CD4-positive, alpha-beta T cell treated with Interleukin-21 for 1 hour (primary cell): Measurements from ENCODE around the gene KCNMA1.

Source experiments
- DNase-seq: peaks from one replicate; pipeline ENCODE4 v3.0.0-alpha.2; 2020

KCNMA1 gene

GRCh38 chr10:76899490-76899889 lies 738.1 kb downstream of the KCNMA1 start:
- DNase-seq: no peak

GRCh38 chr10:76892766-76893479 lies 744.7 kb downstream of the KCNMA1 start:
- DNase-seq: no peak

GRCh38 chr10:76887223-76888010 lies 750.2 kb downstream of the KCNMA1 start:
- DNase-seq: no peak

- DNase-seq: no peak
These were observed 751.8 kb downstream of the KCNMA1 start for GRCh38 chr10:76885816-76886215.

GRCh38 chr10:76884673-76885275 lies 752.8 kb downstream of the KCNMA1 start:
- DNase-seq: no peak

DNA sequence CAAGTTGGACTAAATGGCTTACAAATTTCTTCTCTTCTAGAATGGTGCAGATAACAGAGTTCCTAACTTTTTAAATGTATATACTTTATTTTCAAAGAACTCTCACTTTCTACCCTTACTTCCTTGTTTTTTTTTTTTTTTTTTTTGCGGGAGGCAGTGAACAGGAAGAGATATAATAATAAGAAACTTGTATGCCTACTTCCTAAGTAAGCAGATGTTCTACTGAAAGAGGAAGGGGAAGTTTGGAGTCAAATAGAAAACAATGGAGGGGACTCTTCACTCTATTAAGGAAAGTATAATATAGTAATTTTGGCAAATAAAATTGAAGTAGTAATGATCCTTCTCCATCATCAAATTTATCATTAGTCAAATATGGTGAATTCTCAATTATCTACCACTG lies 754.0 kb downstream of the KCNMA1 start:
- DNase-seq: no peak

- no peak for DNase-seq
These were observed 754.8 kb downstream of the KCNMA1 start for GRCh38 chr10:76882796-76883195.

DNA sequence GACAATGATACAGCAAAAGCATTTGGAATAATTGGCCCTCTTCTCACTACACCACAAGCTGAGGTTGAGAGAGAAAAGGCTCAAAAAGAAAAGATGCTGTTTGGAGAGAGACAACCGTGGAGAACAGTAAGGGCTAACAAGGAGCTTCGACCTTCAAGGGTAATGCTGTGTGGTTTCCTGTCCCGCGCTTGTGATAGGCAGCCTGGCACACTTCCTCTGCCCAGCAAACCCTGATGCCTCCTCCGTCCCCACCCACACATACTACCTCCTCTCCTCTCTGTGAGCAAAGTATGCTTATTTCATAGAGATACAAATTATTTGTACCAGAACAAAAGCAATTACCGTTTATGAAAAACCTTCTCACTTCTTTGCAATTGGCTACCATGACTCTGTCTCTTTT lies 755.4 kb downstream of the KCNMA1 start:
- DNase-seq: no peak

DNA sequence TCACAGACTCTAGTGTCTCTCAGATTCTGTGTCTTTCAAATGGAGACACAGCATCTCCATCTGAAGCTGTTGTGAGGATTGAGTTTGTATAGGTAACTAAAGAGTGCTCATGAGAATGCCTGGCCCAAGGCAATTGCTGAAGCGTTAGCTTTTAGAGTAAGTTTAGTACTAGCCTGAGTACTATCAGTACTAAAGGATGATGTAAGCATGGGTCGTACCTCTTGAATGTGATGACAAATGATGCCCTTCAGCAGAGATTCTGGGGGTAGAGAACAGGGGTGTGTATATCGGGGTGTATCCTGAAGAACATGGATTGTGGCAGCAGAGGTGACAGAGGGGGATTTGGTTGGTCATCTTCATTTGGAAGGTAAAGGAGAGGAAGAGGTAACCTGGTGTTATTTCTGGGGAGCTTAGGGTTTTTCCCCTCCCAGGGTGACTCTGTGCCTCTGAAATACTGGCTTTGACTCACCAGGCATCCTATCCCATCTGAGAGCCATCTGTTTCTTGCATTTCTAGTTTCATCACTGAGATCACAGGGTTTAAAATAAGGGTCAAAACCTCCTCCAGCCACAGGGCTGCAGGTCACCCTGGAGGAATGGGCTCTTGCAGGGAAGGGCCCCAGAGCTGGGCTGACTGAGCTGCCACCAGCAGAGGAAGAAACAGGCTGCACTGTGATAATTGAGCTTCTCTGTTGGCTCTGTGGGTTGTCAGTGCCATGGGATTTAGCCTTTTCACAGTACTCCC lies 756.0 kb downstream of the KCNMA1 start:
- no peak for DNase-seq

- no peak for DNase-seq
These were observed 756.7 kb downstream of the KCNMA1 start for GRCh38 chr10:76880931-76881330.

DNA sequence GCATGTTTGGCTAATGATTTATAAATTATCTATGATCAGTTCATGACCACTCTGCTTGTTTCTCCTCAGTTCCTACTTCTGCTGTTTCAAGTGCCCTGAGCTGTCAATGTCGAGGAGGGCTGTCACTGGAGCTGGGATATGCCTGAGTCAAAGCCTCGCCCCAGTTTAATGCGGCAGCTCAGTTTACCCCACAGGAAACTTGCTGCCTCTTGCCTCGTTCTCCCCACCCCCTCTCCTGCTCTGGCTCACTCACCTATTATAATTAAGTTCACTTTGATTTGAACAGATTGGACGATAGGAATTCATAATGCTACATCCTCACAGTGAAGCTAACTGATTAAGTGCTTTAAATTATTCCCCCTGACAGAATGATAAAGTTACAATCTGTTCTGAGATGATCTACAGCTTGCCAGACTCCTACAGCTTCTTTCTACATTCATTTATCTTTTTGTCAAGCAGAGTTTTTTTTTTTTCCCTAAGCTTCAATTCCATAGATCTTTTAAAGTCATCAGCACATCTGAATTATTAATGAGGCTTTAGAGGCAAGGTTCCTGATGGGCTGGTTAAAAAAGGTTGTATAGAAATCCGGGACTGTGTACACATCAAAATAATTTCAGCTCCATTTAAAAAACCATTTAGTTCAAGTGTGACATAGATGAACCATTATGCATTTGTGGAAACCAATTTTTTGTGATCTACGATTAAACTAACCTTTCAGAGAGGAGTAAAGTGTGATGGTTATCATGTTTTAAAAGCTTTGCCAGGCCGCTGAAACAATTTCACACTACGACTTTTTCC lies 758.3 kb downstream of the KCNMA1 start:
- no peak for DNase-seq

DNA sequence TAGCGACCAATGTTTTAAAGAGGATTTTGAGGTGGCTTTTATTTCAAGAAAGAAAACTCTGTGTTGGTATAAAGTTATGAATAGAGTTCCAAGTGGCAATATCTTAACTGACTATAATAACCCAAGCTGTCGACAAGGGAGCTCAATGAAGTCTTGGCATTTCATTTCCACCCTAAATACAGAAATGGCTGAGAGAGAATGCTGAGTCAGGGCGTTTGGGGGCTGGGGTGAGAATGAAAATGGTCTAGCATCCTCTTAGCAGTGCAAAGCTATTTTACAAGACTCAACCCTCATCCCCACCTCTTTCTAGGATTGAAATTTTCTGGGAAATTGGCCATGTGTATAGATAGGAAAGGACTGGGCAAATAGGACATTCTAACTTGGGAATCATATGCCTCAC lies 759.1 kb downstream of the KCNMA1 start:
- no peak for DNase-seq

- DNase-seq: no peak
These were observed 762.7 kb downstream of the KCNMA1 start for GRCh38 chr10:76874896-76875295.

GRCh38 chr10:76874176-76874575 lies 763.4 kb downstream of the KCNMA1 start:
- no peak for DNase-seq

DNA sequence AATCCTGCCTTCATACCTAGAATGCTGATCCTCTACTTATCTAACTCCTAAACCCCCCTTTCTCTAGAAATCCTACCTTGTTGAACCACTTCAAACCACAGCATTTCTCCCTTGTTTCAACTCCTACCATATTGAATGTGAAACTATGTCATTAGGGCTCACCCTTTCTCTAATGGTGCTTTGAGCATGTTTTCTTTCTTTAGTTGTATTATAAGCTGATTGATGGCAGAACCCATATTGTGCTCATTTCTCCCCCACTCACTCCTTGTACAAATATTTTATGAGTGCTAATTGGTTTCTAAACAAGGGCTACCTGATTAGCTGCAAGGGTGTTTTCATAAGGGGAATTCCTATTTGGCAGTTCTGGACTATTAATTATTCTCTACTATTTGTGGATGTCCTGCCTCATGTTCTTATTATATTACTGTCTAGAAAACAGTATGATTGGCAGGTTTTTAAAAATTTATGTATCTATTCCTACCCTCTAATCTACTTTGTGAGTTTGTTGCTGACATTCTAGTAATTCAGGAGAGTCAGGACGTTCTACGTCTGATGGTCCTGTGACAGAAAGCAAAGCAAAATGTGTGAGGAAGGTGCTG lies 765.8 kb downstream of the KCNMA1 start:
- no peak for DNase-seq

- DNase-seq: no peak
These were observed 767.7 kb downstream of the KCNMA1 start for GRCh38 chr10:76869931-76870330.

- DNase-seq: no peak
These were observed 769.3 kb downstream of the KCNMA1 start for GRCh38 chr10:76868098-76868977.

DNA sequence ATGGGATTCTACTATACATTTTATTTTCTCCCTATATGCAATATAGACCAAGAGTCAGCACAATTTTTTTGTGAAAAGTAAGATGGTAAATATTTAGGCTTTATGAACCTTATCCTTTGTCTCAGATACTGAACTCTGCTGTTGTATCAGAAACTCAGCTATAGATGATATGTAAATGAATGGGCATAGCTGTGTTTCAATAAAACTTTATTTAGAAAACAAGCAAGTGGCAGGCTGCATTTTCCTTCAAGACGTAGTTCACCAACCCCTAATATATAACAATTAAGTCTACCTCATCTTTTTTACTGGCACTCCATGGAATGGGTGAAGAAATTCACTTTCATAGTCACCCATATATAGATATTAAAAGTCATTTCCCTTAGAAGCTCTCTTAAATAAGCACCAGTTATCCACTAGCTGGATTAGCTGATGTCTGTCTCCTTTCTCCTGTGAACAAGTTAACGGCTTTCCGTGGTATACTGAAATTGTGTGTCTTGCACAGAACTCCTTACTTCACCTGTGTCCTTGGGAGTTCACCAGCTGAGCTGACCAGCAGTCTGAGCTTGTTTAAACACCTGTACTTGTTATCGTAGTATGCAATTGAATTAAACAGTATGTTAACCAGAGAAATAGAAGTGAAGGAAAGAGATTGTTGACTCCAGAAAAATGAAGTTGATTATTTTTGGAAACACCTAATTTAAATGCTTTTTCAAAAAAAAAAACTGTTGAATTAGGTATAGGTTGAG lies 770.6 kb downstream of the KCNMA1 start:
- DNase-seq: no peak

DNA sequence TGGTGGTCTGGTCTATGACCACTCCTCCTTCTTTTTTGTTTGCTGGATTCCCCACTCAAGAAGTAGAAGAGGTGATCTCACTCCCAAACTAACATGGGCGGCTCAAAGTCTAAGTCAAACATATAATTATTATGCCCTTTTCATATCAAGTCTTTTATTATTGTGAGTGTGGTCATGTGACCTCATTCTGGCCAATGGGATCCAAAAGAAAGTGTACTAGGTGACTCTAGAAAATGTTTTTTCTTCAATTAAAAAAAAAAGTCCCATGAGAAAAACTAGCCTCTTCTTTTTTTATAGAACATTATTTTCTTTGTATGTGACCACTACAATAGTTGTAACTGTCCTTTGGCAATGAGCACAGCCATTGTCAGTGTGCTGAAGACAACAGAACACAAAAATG lies 772.7 kb downstream of the KCNMA1 start:
- no peak for DNase-seq

- DNase-seq: no peak
These were observed 778.9 kb downstream of the KCNMA1 start for GRCh38 chr10:76858721-76859120.
